IPS-15b (cell line): ENCODE measurements around the gene UBL5.

Experiments
- H3K27me3 ChIP-seq: one replicate; pipeline ENCODE4 v1.6.1; 2013; ENCODE audit warnings: low read length; ENCODE audit not compliant: control insufficient read depth, insufficient read depth
- H3K36me3 ChIP-seq: one replicate; pipeline ENCODE4 v1.6.1; 2013; ENCODE audit warnings: low read length; ENCODE audit not compliant: control insufficient read depth, insufficient read depth
- H3K4me1 ChIP-seq: one replicate; pipeline ENCODE4 v1.6.1; 2013; ENCODE audit warnings: mild to moderate bottlenecking, low read length; ENCODE audit not compliant: control insufficient read depth, insufficient read depth
- H3K4me3 ChIP-seq: one replicate; pipeline ENCODE4 v1.5.1; 2013; ENCODE audit warnings: low read depth, low read length
- H3K9ac ChIP-seq: one replicate; pipeline ENCODE4 v1.6.1; 2013; ENCODE audit warnings: low read depth, mild to moderate bottlenecking, low read length
- H3K9me3 ChIP-seq: one replicate; pipeline ENCODE4 v1.6.1; 2013; ENCODE audit warnings: mild to moderate bottlenecking, low read length; ENCODE audit not compliant: control insufficient read depth, insufficient read depth

Gene UBL5

DNA sequence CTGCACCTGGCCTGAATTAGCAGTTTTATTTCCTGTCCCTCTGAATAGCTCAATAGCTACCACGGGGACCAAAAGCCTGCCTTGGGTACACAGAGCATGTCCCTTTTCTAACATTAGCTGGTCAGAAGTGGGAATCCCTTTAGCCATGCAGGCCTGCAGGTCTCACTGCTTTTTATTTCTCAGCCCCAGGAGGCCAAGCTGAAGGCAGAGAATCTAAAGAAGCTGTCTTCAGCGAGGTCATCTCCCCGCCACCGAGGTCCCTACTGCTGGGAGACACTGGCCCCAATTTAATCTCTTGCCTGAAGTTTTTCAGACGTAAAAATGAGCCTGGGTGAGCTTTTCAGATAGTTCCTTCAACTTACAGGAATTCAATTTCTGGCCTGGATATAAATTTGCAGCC is 48.1 kb downstream of the UBL5 start:
- peaks cover 2% of the 10 kb centered on the region for H3K4me1 ChIP-seq
- no peaks in the 10 kb centered on the region for H3K36me3 ChIP-seq
- no peaks in the 10 kb centered on the region for H3K9me3 ChIP-seq
- no peak overlapping the region for H3K4me3 ChIP-seq
- no peak overlapping the region for H3K9ac ChIP-seq
- no peaks in the 10 kb centered on the region for H3K27me3 ChIP-seq

DNA sequence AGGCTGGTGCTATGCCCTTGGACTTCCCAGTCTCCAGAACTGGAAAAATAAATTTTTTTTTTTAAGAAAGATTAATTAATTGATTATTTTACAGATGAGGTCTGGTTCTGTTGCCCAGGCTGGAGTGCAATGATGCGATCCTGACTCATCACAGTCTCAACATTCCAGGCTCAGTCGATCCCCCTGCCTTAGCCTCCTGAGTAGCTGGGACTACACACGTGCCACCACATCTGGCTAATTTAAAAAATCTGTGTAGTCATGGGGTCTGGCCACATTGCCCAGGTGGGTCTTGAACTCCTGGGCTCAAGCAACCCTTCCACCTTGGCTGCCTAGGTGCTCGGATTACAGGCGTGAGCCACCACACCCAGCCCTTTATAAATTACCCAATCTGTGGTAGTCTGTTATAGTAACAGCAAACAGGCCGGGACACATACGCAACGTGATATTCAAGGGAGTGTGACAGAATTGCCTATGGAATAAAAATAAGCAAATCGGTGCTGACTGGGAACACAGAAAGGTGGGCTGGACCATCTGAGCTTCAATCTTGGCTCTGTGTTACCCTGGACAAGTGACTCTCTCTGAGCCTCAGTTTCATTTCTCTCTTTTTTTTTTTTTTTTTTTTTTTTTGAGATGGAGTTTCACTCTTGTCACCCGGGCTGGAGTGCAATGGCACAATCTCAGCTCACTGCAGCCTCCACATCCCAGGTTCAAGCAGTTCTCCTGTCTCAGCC is 50.2 kb downstream of the UBL5 start:
- H3K9ac ChIP-seq = no peak overlapping the region
- no peaks in the 10 kb centered on the region for H3K9me3 ChIP-seq
- no peak overlapping the region for H3K4me3 ChIP-seq
- no peaks in the 10 kb centered on the region for H3K27me3 ChIP-seq
- H3K4me1 ChIP-seq = peaks cover 2% of the 10 kb centered on the region
- H3K36me3 ChIP-seq = no peaks in the 10 kb centered on the region

DNA sequence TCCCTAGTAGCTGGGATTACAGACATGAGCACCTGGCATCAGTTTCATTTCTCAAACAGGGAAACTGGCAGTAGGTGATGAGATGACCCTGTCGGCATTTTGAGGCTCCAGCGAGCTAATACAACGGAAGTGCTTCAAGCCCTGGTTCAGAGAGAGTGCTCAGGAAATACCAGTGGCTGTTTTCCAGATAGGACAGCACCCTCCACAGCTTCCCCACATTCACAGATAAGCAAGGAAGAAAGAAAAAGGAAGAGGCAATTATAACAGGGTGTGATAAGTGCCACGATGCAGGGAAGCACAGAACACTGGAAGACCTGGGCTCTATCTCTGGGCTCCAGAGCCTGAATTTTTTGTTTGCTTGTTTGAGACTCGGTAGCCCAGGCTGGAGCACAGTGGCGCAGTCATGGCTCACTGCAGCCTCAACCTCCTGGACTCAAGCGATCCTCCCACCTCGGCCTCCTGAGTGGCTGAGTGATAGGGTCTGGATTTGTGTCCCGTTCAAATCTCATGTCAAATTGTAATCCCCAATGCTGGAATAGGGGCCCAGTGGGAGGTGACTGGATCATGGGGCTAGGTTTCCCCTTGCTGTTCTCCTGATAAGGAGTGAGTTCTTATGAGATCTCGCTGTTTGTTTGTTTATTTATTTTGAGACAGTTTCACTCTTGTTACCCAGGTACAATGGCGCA is 50.9 kb downstream of the UBL5 start:
- Histone ChIP-seq H3K4me1 (peaks cover 5% of the 10 kb centered on the region), H3K36me3 (no peaks in the 10 kb centered on the region), H3K9me3 (no peaks in the 10 kb centered on the region), H3K27me3 (no peaks in the 10 kb centered on the region), H3K4me3 (no peak overlapping the region), H3K9ac (no peak overlapping the region)
